CD4-positive, alpha-beta T cell treated with Interleukin-15 for 4 hours (primary cell): ENCODE results near the gene GUCY1B1.
A peak's percentile ranks its signal among the peaks of the same experiment; 100 is the strongest.
"Not testable (repeated sequence)": the region's sequence is repeated elsewhere in the genome, so short reads cannot be mapped to it uniquely, and the experiment has no call there.

ENCODE experiments used
- DNase-seq: peaks from one replicate; pipeline ENCODE4 v3.0.0-alpha.2; 2020; ENCODE audit warnings: low spot score

Gene GUCY1B1

GRCh38 chr4:155761916-155762315 lies 3.1 kb downstream of the GUCY1B1 start:
- no peak for DNase-seq

GRCh38 chr4:155762334-155762733 lies 3.5 kb downstream of the GUCY1B1 start:
- DNase-seq = no peak

GRCh38 chr4:155763551-155763950 lies 4.7 kb downstream of the GUCY1B1 start:
- DNase-seq = no peak

- DNase-seq = no peak
These were observed 6.3 kb downstream of the GUCY1B1 start for GRCh38 chr4:155765149-155765548.

GRCh38 chr4:155766622-155767021 lies 7.8 kb downstream of the GUCY1B1 start:
- no peak for DNase-seq

GRCh38 chr4:155768370-155768769 lies 9.5 kb downstream of the GUCY1B1 start:
- DNase-seq = no peak

- no peak for DNase-seq
These were observed 10.3 kb downstream of the GUCY1B1 start for GRCh38 chr4:155769090-155769489.

GRCh38 chr4:155772459-155773195 lies 13.8 kb downstream of the GUCY1B1 start:
- DNase-seq = no peak

GRCh38 chr4:155773196-155773800 lies 14.5 kb downstream of the GUCY1B1 start:
- no peak for DNase-seq

GRCh38 chr4:155774033-155774432 lies 15.2 kb downstream of the GUCY1B1 start:
- DNase-seq = no peak

GRCh38 chr4:155777971-155778735 lies 19.3 kb downstream of the GUCY1B1 start:
- DNase-seq = no peak

GRCh38 chr4:155780775-155781174 lies 22.0 kb downstream of the GUCY1B1 start:
- no peak for DNase-seq

- DNase-seq = no peak
These were observed 22.5 kb downstream of the GUCY1B1 start for GRCh38 chr4:155781249-155781831.

- DNase-seq = no peak
These were observed 25.8 kb downstream of the GUCY1B1 start for GRCh38 chr4:155784637-155785036.

- no peak for DNase-seq
These were observed 27.0 kb downstream of the GUCY1B1 start for GRCh38 chr4:155785828-155786227.

GRCh38 chr4:155787113-155787710 lies 28.4 kb downstream of the GUCY1B1 start:
- peak; percentile 10 for DNase-seq

- no peak for DNase-seq
These were observed 30.6 kb downstream of the GUCY1B1 start for GRCh38 chr4:155789391-155789790.

GRCh38 chr4:155789982-155790381 lies 31.2 kb downstream of the GUCY1B1 start:
- DNase-seq = no peak

- no peak for DNase-seq
These were observed 35.9 kb downstream of the GUCY1B1 start for GRCh38 chr4:155794589-155795236.

- DNase-seq = no peak
These were observed 37.2 kb downstream of the GUCY1B1 start for GRCh38 chr4:155795991-155796390.

GRCh38 chr4:155797581-155797980 lies 38.8 kb downstream of the GUCY1B1 start:
- DNase-seq = not testable (repeated sequence)
